Measurements from ENCODE around the gene LRRC38.

Gene LRRC38

DNA sequence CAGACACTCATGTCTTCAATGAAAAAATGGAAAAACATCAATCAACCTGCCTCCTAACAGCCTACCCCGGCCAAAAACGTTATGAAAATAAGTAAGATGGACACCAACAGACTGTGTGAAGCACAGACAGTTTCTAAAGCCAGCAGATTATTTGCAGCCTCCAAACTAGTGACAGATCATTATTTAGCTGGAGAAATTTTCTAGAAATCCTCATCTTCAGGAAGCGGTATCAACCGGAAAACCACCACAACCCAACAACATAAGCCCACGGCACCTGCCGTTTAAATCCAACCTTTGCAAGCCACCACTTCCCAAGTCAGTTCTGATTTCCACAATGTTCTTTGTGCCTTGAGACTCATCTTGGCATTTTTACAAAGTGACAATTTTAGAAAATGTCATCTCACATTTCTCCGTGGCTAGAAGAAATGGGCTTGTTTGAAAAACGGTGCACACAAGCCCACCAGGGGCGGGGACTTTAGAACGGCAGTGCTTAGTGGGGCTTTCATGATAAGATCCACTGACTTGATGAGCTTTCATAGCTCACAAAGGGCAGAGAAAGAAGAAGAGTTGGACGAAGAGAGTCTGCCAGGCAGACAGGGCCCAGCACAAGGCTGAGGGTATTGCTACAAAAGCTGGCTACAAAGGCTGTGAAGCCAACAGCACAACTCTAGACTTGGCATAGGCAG is 34.5 kb downstream of the LRRC38 start:
- DNase-seq (ENCODE audit: low read depth) = no peak
- H3K4me3 ChIP-seq (ENCODE audit: low read depth, low read length) = no peak overlapping the region
- TF ChIP-seq CTCF (IDR thresholded peaks at IDR 0.05; ENCODE audit: control insufficient read depth, extremely low read depth, insufficient read depth) = no peak

- DNase-seq (ENCODE audit: low read depth) = no peak
- TF ChIP-seq CTCF (IDR thresholded peaks at IDR 0.05; ENCODE audit: control insufficient read depth, extremely low read depth, insufficient read depth) = no peak
- no peak overlapping the region for H3K4me3 ChIP-seq (ENCODE audit: low read depth, low read length)
Observed at GRCh38 chr1:13478692-13479091, 35.1 kb downstream of the LRRC38 start.

DNA sequence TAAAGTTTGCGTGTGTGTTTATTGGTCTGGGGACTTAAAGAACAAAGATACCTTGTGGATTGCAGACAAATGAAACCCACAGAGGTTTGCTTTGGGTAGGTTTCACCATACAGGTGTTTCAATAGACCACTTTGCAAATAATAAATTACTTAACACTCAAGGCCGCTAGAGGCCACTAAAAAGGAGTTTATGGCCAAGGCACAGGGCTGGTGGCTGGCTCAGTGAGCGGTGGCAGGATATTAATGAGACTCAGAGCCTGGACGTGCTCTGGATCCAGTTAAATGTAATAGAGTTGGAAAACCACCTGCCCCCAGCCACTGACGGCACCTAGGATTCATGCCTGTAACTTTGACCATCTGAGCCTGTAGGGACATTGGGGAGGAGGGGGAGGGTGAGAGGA is 44.5 kb downstream of the LRRC38 start:
- peak; percentile 74 for TF ChIP-seq CTCF (IDR thresholded peaks at IDR 0.05; ENCODE audit: control insufficient read depth, extremely low read depth, insufficient read depth)
- DNase-seq (ENCODE audit: low read depth) = peak; percentile 32
- H3K4me3 ChIP-seq (ENCODE audit: low read depth, low read length) = no peak overlapping the region

GRCh38 chr1:13465515-13465914 is 48.3 kb downstream of the LRRC38 start:
- no peak overlapping the region for H3K4me3 ChIP-seq (ENCODE audit: low read depth, low read length)
- TF ChIP-seq CTCF (IDR thresholded peaks at IDR 0.05; ENCODE audit: control insufficient read depth, extremely low read depth, insufficient read depth) = no peak
- DNase-seq (ENCODE audit: low read depth) = no peak

GRCh38 chr1:13462682-13463081 is 51.1 kb downstream of the LRRC38 start:
- TF ChIP-seq CTCF (IDR thresholded peaks at IDR 0.05; ENCODE audit: control insufficient read depth, extremely low read depth, insufficient read depth) = no peak
- H3K4me3 ChIP-seq (ENCODE audit: low read depth, low read length) = no peak overlapping the region
- DNase-seq (ENCODE audit: low read depth) = no peak

DNA sequence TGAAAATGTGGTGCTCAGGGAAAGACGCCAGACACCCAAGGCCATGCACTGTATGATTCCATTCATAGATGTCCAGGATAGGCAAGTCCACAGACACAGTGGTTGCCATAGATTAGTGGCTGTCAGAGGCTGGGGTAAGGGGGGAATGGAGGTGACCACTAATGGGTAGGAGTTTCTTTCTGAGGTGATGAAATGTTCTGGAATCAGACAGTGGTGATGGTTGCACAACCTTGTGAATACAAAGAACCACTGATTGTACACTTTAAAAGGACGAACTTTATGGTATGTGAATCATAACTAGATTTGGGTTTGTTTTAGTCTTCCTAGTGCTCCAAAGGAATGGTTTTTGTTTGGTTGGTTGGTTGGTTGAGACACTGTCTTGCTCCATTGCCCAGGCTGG is 51.8 kb downstream of the LRRC38 start:
- TF ChIP-seq CTCF (IDR thresholded peaks at IDR 0.05; ENCODE audit: control insufficient read depth, extremely low read depth, insufficient read depth) = no peak
- no peak overlapping the region for H3K4me3 ChIP-seq (ENCODE audit: low read depth, low read length)
- no peak for DNase-seq (ENCODE audit: low read depth)

- H3K4me3 ChIP-seq (ENCODE audit: low read depth, low read length) = no peak overlapping the region
- TF ChIP-seq CTCF (IDR thresholded peaks at IDR 0.05; ENCODE audit: control insufficient read depth, extremely low read depth, insufficient read depth) = no peak
- DNase-seq (ENCODE audit: low read depth) = no peak
Observed at GRCh38 chr1:13456904-13457532, 56.8 kb downstream of the LRRC38 start.
